Neural cell (in vitro differentiated cells): Measurements from ENCODE around the gene ADGRB3. TPM values are rescaled to one million over a fixed set of nuclear protein-coding genes. Genes with fewer than 3 reads are reported as not detected.

ENCODE experiments used
- H2AFZ ChIP-seq: fragments of 200-600, 300-800 bp; sonication (generic), shearing (Covaris generic); 2 replicates; pipeline ENCODE4 v1.6.0; 2014; ENCODE audit warnings: low read depth, mild to moderate bottlenecking, antibody characterized with exemption, low read length, moderate library complexity
- H3F3A ChIP-seq: fragments of 200-600 bp; shearing (Covaris generic); 2 replicates; pipeline ENCODE4 v1.6.1; 2016; ENCODE audit warnings: mild to moderate bottlenecking, moderate library complexity, mixed read lengths, antibody characterized with exemption, low read length; ENCODE audit not compliant: insufficient read depth, poor library complexity, severe bottlenecking
- H3K27ac ChIP-seq: fragments of 200-600, 300-800 bp; sonication (generic), shearing (Covaris generic); 2 replicates; pipeline ENCODE4 v1.5.1; 2014; ENCODE audit warnings: mild to moderate bottlenecking, low read length, moderate library complexity
- H3K27me3 ChIP-seq: fragments of 300-800, 200-600 bp; sonication (generic), shearing (Covaris generic); 2 replicates; pipeline ENCODE4 v1.6.0; 2014; ENCODE audit warnings: mild to moderate bottlenecking, low read depth, low read length, moderate library complexity; ENCODE audit not compliant: insufficient read depth
- H3K36me3 ChIP-seq: fragments of 300-800, 200-600 bp; sonication (generic), shearing (Covaris generic); 2 replicates; pipeline ENCODE4 v1.5.1; 2014; ENCODE audit warnings: mild to moderate bottlenecking, antibody characterized with exemption, low read length, moderate library complexity; ENCODE audit not compliant: insufficient read depth
- H3K4me2 ChIP-seq: fragments of 300-800, 200-600 bp; sonication (generic), shearing (Covaris generic); 2 replicates; pipeline ENCODE4 v1.6.0; 2014; ENCODE audit warnings: mild to moderate bottlenecking, low read length
- H3K4me3 ChIP-seq: fragments of 300-800, 200-600 bp; sonication (generic), shearing (Covaris generic); 2 replicates; pipeline ENCODE4 v1.5.1; 2014; ENCODE audit warnings: mild to moderate bottlenecking, low read length, moderate library complexity
- H3K79me2 ChIP-seq: fragments of 200-600 bp; shearing (Covaris generic); replicated peaks from 2 replicates; pipeline ENCODE4 v1.6.0; 2014; ENCODE audit warnings: mild to moderate bottlenecking, low read length, moderate library complexity; ENCODE audit not compliant: insufficient read depth
- H3K9ac ChIP-seq: fragments of 300-800, 200-600 bp; sonication (generic), shearing (Covaris generic); 2 replicates; pipeline ENCODE4 v1.6.1; 2016; ENCODE audit warnings: mild to moderate bottlenecking, low read length, mixed read lengths
- H3K9me2 ChIP-seq: fragments of 200-600 bp; shearing (Covaris generic); 2 replicates; pipeline ENCODE4 v1.6.1; 2016; ENCODE audit warnings: mild to moderate bottlenecking, low read length, mixed read lengths; ENCODE audit not compliant: insufficient read depth
- H3K9me3 ChIP-seq: fragments of 200-600, 300-800 bp; sonication (generic), shearing (Covaris generic); 2 replicates; pipeline ENCODE4 v1.6.1; 2016; ENCODE audit warnings: mild to moderate bottlenecking, mixed run types, low read length, moderate library complexity, mixed read lengths
- H4K20me1 ChIP-seq: fragments of 200-600 bp; shearing (Covaris generic); 2 replicates; pipeline ENCODE4 v1.6.1; 2016; ENCODE audit warnings: mild to moderate bottlenecking, mixed run types; ENCODE audit not compliant: insufficient read depth
- EP300 ChIP-seq: fragments of 450-650 bp; conservative IDR thresholded peaks from 2 replicates; pipeline ENCODE4 v1.6.1; 2014; ENCODE audit warnings: antibody characterized with exemption, mild to moderate bottlenecking, moderate library complexity; ENCODE audit not compliant: poor library complexity, severe bottlenecking
- EZH2 ChIP-seq: fragments of 200-600, 300-800 bp; shearing (Covaris generic), sonication (generic); IDR thresholded peaks from 2 replicates; pipeline ENCODE4 v1.6.1; 2014; ENCODE audit warnings: antibody characterized with exemption, low read length, borderline replicate concordance, mild to moderate bottlenecking; ENCODE audit not compliant: insufficient read depth, poor library complexity, severe bottlenecking
- MXI1 ChIP-seq: fragments of 450-650 bp; conservative IDR thresholded peaks from 2 replicates; pipeline ENCODE4 v1.6.1; 2014; ENCODE audit warnings: antibody characterized with exemption, mild to moderate bottlenecking; ENCODE audit not compliant: poor library complexity, severe bottlenecking
- POLR2AphosphoS5 ChIP-seq: IDR thresholded peaks from 2 replicates; pipeline ENCODE4 v1.6.1; 2012
- RAD21 ChIP-seq: fragments of 450-650 bp; conservative IDR thresholded peaks from 2 replicates; pipeline ENCODE4 v1.6.1; 2014; ENCODE audit warnings: antibody characterized with exemption, mild to moderate bottlenecking, moderate library complexity
- REST ChIP-seq: IDR thresholded peaks from 2 replicates; pipeline ENCODE4 v1.6.1; 2012; ENCODE audit warnings: borderline replicate concordance
- SMC3 ChIP-seq: fragments of 450-650 bp; conservative IDR thresholded peaks from 2 replicates; pipeline ENCODE4 v1.6.1; 2014; ENCODE audit warnings: antibody characterized with exemption, mild to moderate bottlenecking, moderate library complexity; ENCODE audit not compliant: poor library complexity
- TAF1 ChIP-seq: IDR thresholded peaks from 2 replicates; pipeline ENCODE4 v1.6.1; 2012; ENCODE audit warnings: low read depth
- polyA plus RNA-seq: library from polyadenylated mRNA; depleted of rRNA; stranded (reverse); fragments of >200 nt; gene quantifications from 2 replicates; pipeline ENCODE4 v1.2.3, GENCODE V29; 2014
- TF ChIP-seq, protein P1 (sequence below): fragments of 450-650 bp; IDR thresholded peaks from 2 replicates; pipeline ENCODE4 v1.5.1; 2014; ENCODE audit warnings: antibody characterized with exemption, mild to moderate bottlenecking, moderate library complexity; ENCODE audit not compliant: poor library complexity, severe bottlenecking

Gene ADGRB3
- polyA plus RNA-seq, 1 donor from 2014 or later, result 66.5 TPM

DNA sequence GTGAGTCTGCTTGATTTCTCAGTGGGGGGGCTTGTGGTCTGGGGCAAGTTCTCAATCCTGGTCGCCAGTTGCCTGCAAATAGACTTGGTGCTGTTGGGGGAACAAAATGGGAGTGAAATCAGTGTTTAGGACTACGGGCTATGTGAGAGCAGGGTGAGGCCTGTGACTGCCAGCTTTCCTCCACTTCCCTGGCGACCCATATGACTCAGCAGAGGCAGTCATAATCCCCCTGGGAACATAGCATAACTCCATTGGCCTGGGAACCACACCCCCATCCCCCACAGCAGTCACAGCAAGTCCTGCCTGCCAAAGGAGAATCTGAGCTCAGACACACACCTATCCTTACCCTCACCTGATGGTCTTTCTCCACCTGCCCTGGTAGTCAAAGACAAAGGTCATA, 773.8 kb downstream of the ADGRB3 start:
- no peak overlapping the region for H3K4me3 ChIP-seq
- no peaks in the 10 kb centered on the region for H4K20me1 ChIP-seq

GRCh38 chr6:69416776-69417175, 781.7 kb downstream of the ADGRB3 start:
- H3F3A ChIP-seq, result no peaks in the 10 kb centered on the region
- H3K79me2 ChIP-seq, result no peaks in the 10 kb centered on the region
- no peak for TF ChIP-seq POLR2AphosphoS5
- no peak for TF ChIP-seq EP300
- no peak for TF ChIP-seq TAF1
- TF ChIP-seq EZH2, result no peak
- no peak for TF ChIP-seq SMC3
- no peak for TF ChIP-seq RAD21
- no peak for TF ChIP-seq MXI1
- TF ChIP-seq, protein P1, sequence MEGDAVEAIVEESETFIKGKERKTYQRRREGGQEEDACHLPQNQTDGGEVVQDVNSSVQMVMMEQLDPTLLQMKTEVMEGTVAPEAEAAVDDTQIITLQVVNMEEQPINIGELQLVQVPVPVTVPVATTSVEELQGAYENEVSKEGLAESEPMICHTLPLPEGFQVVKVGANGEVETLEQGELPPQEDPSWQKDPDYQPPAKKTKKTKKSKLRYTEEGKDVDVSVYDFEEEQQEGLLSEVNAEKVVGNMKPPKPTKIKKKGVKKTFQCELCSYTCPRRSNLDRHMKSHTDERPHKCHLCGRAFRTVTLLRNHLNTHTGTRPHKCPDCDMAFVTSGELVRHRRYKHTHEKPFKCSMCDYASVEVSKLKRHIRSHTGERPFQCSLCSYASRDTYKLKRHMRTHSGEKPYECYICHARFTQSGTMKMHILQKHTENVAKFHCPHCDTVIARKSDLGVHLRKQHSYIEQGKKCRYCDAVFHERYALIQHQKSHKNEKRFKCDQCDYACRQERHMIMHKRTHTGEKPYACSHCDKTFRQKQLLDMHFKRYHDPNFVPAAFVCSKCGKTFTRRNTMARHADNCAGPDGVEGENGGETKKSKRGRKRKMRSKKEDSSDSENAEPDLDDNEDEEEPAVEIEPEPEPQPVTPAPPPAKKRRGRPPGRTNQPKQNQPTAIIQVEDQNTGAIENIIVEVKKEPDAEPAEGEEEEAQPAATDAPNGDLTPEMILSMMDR, result no peak
- no peak for TF ChIP-seq REST
- no peaks in the 10 kb centered on the region for H4K20me1 ChIP-seq
- no peaks in the 10 kb centered on the region for H3K9me2 ChIP-seq
- no peaks in the 10 kb centered on the region for H3K36me3 ChIP-seq
- no peak overlapping the region for H3K9ac ChIP-seq
- no peaks in the 10 kb centered on the region for H3K27me3 ChIP-seq
- H3K4me2 ChIP-seq, result no peak overlapping the region
- no peak overlapping the region for H2AFZ ChIP-seq
- no peak overlapping the region for H3K4me3 ChIP-seq
- no peaks in the 10 kb centered on the region for H3K9me3 ChIP-seq
- H3K27ac ChIP-seq, result no peak overlapping the region

More for the DNA sequence above, 773.8 kb downstream of the ADGRB3 start:
- H2AFZ ChIP-seq, result no peak overlapping the region
- H3K79me2 ChIP-seq, result no peaks in the 10 kb centered on the region
- H3K4me2 ChIP-seq, result no peak overlapping the region
- no peaks in the 10 kb centered on the region for H3K9me2 ChIP-seq
- no peaks in the 10 kb centered on the region for H3K36me3 ChIP-seq
- H3K9ac ChIP-seq, result no peak overlapping the region
- H3K27me3 ChIP-seq, result no peaks in the 10 kb centered on the region
- H3K27ac ChIP-seq, result no peak overlapping the region
- no peaks in the 10 kb centered on the region for H3F3A ChIP-seq
- TF ChIP-seq EZH2 (no peak), TAF1 (no peak), EP300 (no peak), REST (no peak), MXI1 (no peak)
- TF ChIP-seq, protein P1, result no peak
- H3K9me3 ChIP-seq, result no peaks in the 10 kb centered on the region
